A673 (cell line): Measurements from ENCODE around the gene NTNG2.

Experiments
- EZH2 ChIP-seq: fragments of 200-600 bp; sonication (generic); IDR thresholded peaks from 2 replicates; pipeline ENCODE4 v1.6.1; 2017; ENCODE audit warnings: borderline replicate concordance, low read depth, mild to moderate bottlenecking, mixed read lengths, antibody characterized with exemption, low read length; ENCODE audit not compliant: poor library complexity, severe bottlenecking
- TF ChIP-seq, protein P1 (sequence below): fragments of 300-800, 200-600 bp; sonication (generic); conservative IDR thresholded peaks from 2 replicates; pipeline ENCODE4 v1.5.1; 2017; ENCODE audit warnings: low read depth, mild to moderate bottlenecking, antibody characterized with exemption, low read length, moderate library complexity, mixed read lengths

DNA sequence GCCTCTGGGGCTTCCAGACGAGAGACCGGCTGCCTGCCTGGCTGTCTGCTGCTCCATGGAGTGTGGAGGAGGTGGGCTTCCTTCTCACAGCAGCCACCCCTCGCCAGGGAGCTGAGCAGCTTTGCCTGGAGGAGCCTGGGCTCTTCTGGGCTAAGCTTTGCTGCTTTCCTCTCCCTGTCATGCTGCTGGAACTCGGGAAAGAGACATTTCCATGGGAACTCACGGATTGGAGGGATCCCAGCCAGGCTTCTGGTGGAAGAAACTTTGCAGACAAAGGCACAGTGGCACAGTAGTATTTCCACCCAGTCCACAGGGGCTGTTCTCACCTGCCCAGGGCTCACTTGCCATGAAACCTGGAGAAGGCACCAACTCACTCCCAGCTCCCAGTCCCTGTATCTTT lies 5.6 kb upstream of the NTNG2 start:
- TF ChIP-seq, protein P1, sequence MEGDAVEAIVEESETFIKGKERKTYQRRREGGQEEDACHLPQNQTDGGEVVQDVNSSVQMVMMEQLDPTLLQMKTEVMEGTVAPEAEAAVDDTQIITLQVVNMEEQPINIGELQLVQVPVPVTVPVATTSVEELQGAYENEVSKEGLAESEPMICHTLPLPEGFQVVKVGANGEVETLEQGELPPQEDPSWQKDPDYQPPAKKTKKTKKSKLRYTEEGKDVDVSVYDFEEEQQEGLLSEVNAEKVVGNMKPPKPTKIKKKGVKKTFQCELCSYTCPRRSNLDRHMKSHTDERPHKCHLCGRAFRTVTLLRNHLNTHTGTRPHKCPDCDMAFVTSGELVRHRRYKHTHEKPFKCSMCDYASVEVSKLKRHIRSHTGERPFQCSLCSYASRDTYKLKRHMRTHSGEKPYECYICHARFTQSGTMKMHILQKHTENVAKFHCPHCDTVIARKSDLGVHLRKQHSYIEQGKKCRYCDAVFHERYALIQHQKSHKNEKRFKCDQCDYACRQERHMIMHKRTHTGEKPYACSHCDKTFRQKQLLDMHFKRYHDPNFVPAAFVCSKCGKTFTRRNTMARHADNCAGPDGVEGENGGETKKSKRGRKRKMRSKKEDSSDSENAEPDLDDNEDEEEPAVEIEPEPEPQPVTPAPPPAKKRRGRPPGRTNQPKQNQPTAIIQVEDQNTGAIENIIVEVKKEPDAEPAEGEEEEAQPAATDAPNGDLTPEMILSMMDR: no peak
- TF ChIP-seq EZH2: no peak
